CD4-positive, alpha-beta memory T cell (primary cell): ENCODE results near the gene TSHZ2. TPM values are rescaled to one million over a fixed set of nuclear protein-coding genes. Genes with fewer than 3 reads are reported as not detected.
"Not testable (repeated sequence)": the region's sequence is repeated elsewhere in the genome, so short reads cannot be mapped to it uniquely, and the experiment has no call there.

ENCODE experiments used
- CTCF ChIA-PET: fragments of 350-600 bp; sonication (Branson Sonifier 250); formaldehyde crosslinking; loops from one replicate; lab custom pipeline; 2021; ENCODE audit warnings: inconsistent platforms; ENCODE audit not compliant: partially characterized antibody; lab: Charles Lee
- POLR2A ChIA-PET: fragments of 350-600 bp; sonication (Branson Sonifier 250); formaldehyde crosslinking; loops from one replicate; lab custom pipeline; 2021; ENCODE audit not compliant: partially characterized antibody; lab: Charles Lee
- DNase-seq, 5 donors: peaks; one replicate each; pipeline versions ENCODE4 v3.0.0 to v3.0.0-alpha.2; 2020 to 2022; ENCODE audit warnings: mixed read lengths in 1 of 5
- H3K27ac ChIP-seq: one replicate; pipeline ENCODE4 v1.7.0; 2013; ENCODE audit warnings: low read depth, low read length
- H3K27me3 ChIP-seq: 2 replicates; pipeline ENCODE4 v1.7.0; 2013; ENCODE audit warnings: mild to moderate bottlenecking, low read length, moderate library complexity; ENCODE audit not compliant: insufficient read depth
- H3K36me3 ChIP-seq: 2 replicates; pipeline ENCODE4 v1.7.0; 2013; ENCODE audit warnings: mild to moderate bottlenecking, low read length, moderate library complexity; ENCODE audit not compliant: insufficient read depth
- H3K4me1 ChIP-seq: 2 replicates; pipeline ENCODE4 v1.7.0; 2013; ENCODE audit warnings: mild to moderate bottlenecking, low read length, moderate library complexity; ENCODE audit not compliant: insufficient read depth
- H3K4me3 ChIP-seq, 2 donors: one replicate each; pipeline ENCODE4 v1.7.0; 2013; ENCODE audit warnings: low read length in 2 of 2, mild to moderate bottlenecking in 1 of 2
- H3K9me3 ChIP-seq, 2 donors: one replicate each; pipeline ENCODE4 v1.7.0; 2013; ENCODE audit warnings: low read length in 2 of 2, control low read depth in 1 of 2; ENCODE audit not compliant: control insufficient read depth in 1 of 2
- H3K27ac Mint-ChIP-seq, 7 donors: one replicate each; pipeline ENCODE4 v1.8.0; 2020 to 2021; ENCODE audit warnings: mixed read lengths in 7 of 7, mild to moderate bottlenecking in 6 of 7, inconsistent platforms in 3 of 7, moderate library complexity in 3 of 7
- H3K27me3 Mint-ChIP-seq, 2 donors: one replicate each; pipeline ENCODE4 v1.8.0; 2020 to 2021; ENCODE audit warnings: mixed read lengths in 2 of 2
- H3K36me3 Mint-ChIP-seq, 2 donors: one replicate each; pipeline ENCODE4 v1.8.0; 2020 to 2021; ENCODE audit warnings: mixed read lengths in 2 of 2, inconsistent platforms in 1 of 2, mild to moderate bottlenecking in 1 of 2
- H3K4me1 Mint-ChIP-seq, 4 donors: one replicate each; pipeline ENCODE4 v1.8.0; 2020 to 2021; ENCODE audit warnings: mixed read lengths in 4 of 4, mild to moderate bottlenecking in 1 of 4
- H3K4me3 Mint-ChIP-seq, 8 donors: one replicate each; pipeline ENCODE4 v1.8.0; 2020 to 2021; ENCODE audit warnings: mixed read lengths in 8 of 8, mild to moderate bottlenecking in 7 of 8, moderate library complexity in 6 of 8, inconsistent platforms in 3 of 8
- H3K9me3 Mint-ChIP-seq, 8 donors: one replicate each; pipeline ENCODE4 v1.8.0; 2020 to 2021; ENCODE audit warnings: mixed read lengths in 8 of 8, mild to moderate bottlenecking in 5 of 8, inconsistent platforms in 3 of 8, moderate library complexity in 1 of 8
- intact Hi-C: fragments of 100-400 bp; cut with micrococcal nuclease; formaldehyde crosslinking; loops from one replicate; pipeline ENCODE4 v1.15.1; 2023
- polyA plus RNA-seq, 2 donors: library from polyadenylated mRNA; unstranded; fragments of 300-500 nt; fragmentation: Illumina TruSeq; gene quantifications; one replicate each; pipeline ENCODE4 v1.2.3, GENCODE V29; 2021
- total RNA-seq, 2 experiments: library from RNA; stranded (reverse); gene quantifications; one replicate each; pipeline ENCODE4 v1.2.3, GENCODE V29; 2021

The TSHZ2 gene
- total and polyA plus RNA-seq, 4 experiments from 2014 or later, result 2.3 to 31.8 (median 17.1) TPM

GRCh38 chr20:53319200-53319599, 347.0 kb downstream of the TSHZ2 start:
- peaks cover 7% of the 10 kb centered on the region for H3K4me1 ChIP-seq

GRCh38 chr20:53319716-53320115, 347.6 kb downstream of the TSHZ2 start:
- Mint-ChIP-seq H3K9me3 (peaks cover 0 to 9% (median 2%) of the 10 kb centered on the region in 8 donors), H3K4me3 (no peak overlapping the region), H3K36me3 (peaks cover 0 to 17% of the 10 kb centered on the region in 2 donors), H3K4me1 (peaks cover 3 to 28% (median 13%) of the 10 kb centered on the region in 4 donors), H3K27me3 (peaks cover 0 to 1% of the 10 kb centered on the region in 2 donors), H3K27ac (peak overlapping the region in 1 of 7 donors; percentile 87)
- POLR2A ChIA-PET, result no interaction called here
- Histone ChIP-seq H3K27me3 (no peaks in the 10 kb centered on the region), H3K36me3 (no peaks in the 10 kb centered on the region), H3K9me3 (no peaks in the 10 kb centered on the region), H3K4me3 (no peak overlapping the region), H3K27ac (no peak overlapping the region), H3K4me1 (peaks cover 7% of the 10 kb centered on the region)
- intact Hi-C loops, result no loop called here
- CTCF ChIA-PET, result no interaction called here
- no peak for DNase-seq

More at GRCh38 chr20:53319200-53319599, 347.0 kb downstream of the TSHZ2 start:
- no peak for DNase-seq
- no peak overlapping the region for H3K27ac Mint-ChIP-seq
- Histone ChIP-seq H3K4me3 (no peak overlapping the region), H3K27me3 (no peaks in the 10 kb centered on the region), H3K36me3 (no peaks in the 10 kb centered on the region), H3K9me3 (no peaks in the 10 kb centered on the region), H3K27ac (no peak overlapping the region)
- peaks cover 0 to 9% (median 2%) of the 10 kb centered on the region in 8 donors for H3K9me3 Mint-ChIP-seq
- CTCF ChIA-PET, result no interaction called here
- peaks cover 0 to 17% of the 10 kb centered on the region in 2 donors for H3K36me3 Mint-ChIP-seq
- POLR2A ChIA-PET, result no interaction called here
- H3K4me1 Mint-ChIP-seq, result peaks cover 3 to 28% (median 13%) of the 10 kb centered on the region in 4 donors
- intact Hi-C loops, result no loop called here
- peaks cover 0 to 1% of the 10 kb centered on the region in 2 donors for H3K27me3 Mint-ChIP-seq
- no peak overlapping the region for H3K4me3 Mint-ChIP-seq

GRCh38 chr20:53320701-53321100, 348.5 kb downstream of the TSHZ2 start:
- Histone ChIP-seq H3K27me3 (no peaks in the 10 kb centered on the region), H3K4me3 (no peak overlapping the region), H3K27ac (no peak overlapping the region), H3K36me3 (no peaks in the 10 kb centered on the region), H3K9me3 (no peaks in the 10 kb centered on the region), H3K4me1 (peaks cover 7% of the 10 kb centered on the region)
- Mint-ChIP-seq H3K9me3 (peaks cover 0 to 9% (median 3%) of the 10 kb centered on the region in 8 donors), H3K36me3 (peaks cover 0 to 17% of the 10 kb centered on the region in 2 donors), H3K27me3 (peaks cover 0 to 3% of the 10 kb centered on the region in 2 donors), H3K4me3 (no peak overlapping the region), H3K4me1 (peaks cover 3 to 28% (median 13%) of the 10 kb centered on the region in 4 donors), H3K27ac (no peak overlapping the region)
- no peak for DNase-seq
- ChIA-PET POLR2A (no interaction called here), CTCF (no interaction called here)
- intact Hi-C loops, result no loop called here

- Histone ChIP-seq H3K4me3 (no peak overlapping the region), H3K36me3 (no peaks in the 10 kb centered on the region), H3K27ac (no peak overlapping the region), H3K27me3 (no peaks in the 10 kb centered on the region), H3K4me1 (peaks cover 7% of the 10 kb centered on the region), H3K9me3 (no peaks in the 10 kb centered on the region)
- Mint-ChIP-seq H3K27me3 (peaks cover 0 to 2% of the 10 kb centered on the region in 2 donors), H3K4me3 (peak overlapping the region in 1 of 8 donors; percentile 39), H3K4me1 (peaks cover 3 to 27% (median 13%) of the 10 kb centered on the region in 4 donors), H3K9me3 (peaks cover 0 to 9% (median 2%) of the 10 kb centered on the region in 8 donors), H3K27ac (peak overlapping the region in 2 of 7 donors; percentile 7 to 25), H3K36me3 (peaks cover 0 to 17% of the 10 kb centered on the region in 2 donors)
- intact Hi-C loops, result no loop called here
- ChIA-PET CTCF (no interaction called here), POLR2A (no interaction called here)
- DNase-seq, result no peak
These were observed 349.4 kb downstream of the TSHZ2 start for GRCh38 chr20:53321596-53321995.

DNA sequence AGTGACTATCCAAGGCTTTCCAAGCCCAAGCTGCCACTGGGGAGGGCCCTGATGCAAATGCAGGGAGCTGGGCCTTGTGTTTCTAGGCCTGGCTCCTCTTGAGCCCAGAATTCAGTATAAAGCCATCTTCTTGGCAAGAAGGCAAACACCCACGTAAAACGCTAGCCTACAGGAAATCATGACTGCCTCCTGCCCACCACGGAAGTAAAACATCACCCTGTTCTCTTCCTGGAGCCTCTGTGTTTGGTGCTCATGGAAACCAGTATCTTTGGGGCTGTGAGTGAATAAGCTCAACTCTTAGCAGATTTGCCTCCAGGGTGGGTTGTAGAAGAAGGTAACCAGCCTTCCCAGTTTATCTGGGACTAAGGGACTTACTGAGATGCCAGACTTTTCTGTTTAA, 350.5 kb downstream of the TSHZ2 start:
- no peak overlapping the region for H3K4me3 ChIP-seq
- CTCF ChIA-PET, result no interaction called here

DNA sequence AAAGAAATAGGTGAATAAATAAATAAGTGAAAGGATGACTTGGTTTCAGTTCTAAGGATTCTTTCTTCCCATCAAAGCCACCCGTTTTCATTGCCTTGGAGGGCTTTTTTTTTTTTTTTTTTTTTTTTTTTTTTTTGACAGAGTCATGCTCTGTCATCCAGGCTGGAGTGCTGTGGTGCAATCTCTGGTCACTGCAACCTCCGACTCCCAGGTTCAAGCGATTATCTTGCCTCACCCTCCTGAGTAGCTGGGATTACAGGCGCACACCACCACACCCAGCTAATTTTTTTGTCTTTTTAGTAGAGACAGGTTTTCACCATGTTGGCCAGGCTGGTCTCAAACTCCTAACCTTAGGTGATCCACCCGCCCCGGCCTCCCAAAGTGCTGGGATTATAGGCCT, 351.3 kb downstream of the TSHZ2 start:
- Mint-ChIP-seq H3K36me3 (peaks cover 0 to 10% of the 10 kb centered on the region in 2 donors), H3K4me1 (peaks cover 3 to 27% (median 13%) of the 10 kb centered on the region in 4 donors)
- H3K9me3 Mint-ChIP-seq, intact Hi-C loops, H3K4me1 ChIP-seq, H3K36me3 ChIP-seq, POLR2A ChIA-PET, H3K9me3 ChIP-seq, H3K27ac ChIP-seq, H3K27me3 ChIP-seq, H3K4me3 Mint-ChIP-seq, H3K27ac Mint-ChIP-seq, H3K4me3 ChIP-seq, H3K27me3 Mint-ChIP-seq, DNase-seq, CTCF ChIA-PET: not testable (repeated sequence)

More for the DNA sequence above, 350.5 kb downstream of the TSHZ2 start:
- no peaks in the 10 kb centered on the region for H3K36me3 ChIP-seq
- peak in 4 of 5 donors; percentile 1 to 25 (median 6) for DNase-seq
- H3K4me1 Mint-ChIP-seq, result peaks cover 3 to 28% (median 13%) of the 10 kb centered on the region in 4 donors
- peaks cover 7% of the 10 kb centered on the region for H3K4me1 ChIP-seq
- peak overlapping the region in 3 of 8 donors; percentile 23 to 64 (median 35) for H3K4me3 Mint-ChIP-seq
- H3K27me3 Mint-ChIP-seq, result peaks cover 0 to 4% of the 10 kb centered on the region in 2 donors
- H3K27me3 ChIP-seq, result no peaks in the 10 kb centered on the region
- no peak overlapping the region for H3K27ac ChIP-seq
- POLR2A ChIA-PET, result no interaction called here
- peaks cover 0 to 9% (median under 1%) of the 10 kb centered on the region in 8 donors for H3K9me3 Mint-ChIP-seq
- peak overlapping the region in 5 of 7 donors; percentile 36 to 89 (median 72) for H3K27ac Mint-ChIP-seq
- intact Hi-C loops, result no loop called here
- peaks cover 0 to 15% of the 10 kb centered on the region in 2 donors for H3K36me3 Mint-ChIP-seq
- H3K9me3 ChIP-seq, result no peaks in the 10 kb centered on the region

DNA sequence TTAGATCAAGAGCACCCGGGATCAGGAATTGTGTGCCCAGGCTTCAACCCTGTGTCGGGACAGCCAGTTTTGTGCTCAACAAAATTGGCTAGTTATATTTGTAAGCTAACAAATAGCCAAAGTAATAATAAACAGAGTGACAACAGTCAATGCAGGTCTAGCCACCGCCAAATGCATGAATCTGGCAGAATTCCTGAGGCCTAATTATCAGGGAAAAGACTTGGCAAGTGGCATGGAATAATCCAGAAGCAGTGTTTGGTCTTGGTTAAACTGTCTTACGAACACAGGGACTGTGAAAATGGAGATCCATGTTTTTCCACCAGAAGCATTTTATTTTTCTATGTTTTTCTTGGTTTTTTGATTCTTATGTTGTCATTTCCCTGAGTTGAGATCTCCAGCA, 352.7 kb downstream of the TSHZ2 start:
- Histone ChIP-seq H3K27me3 (no peaks in the 10 kb centered on the region), H3K36me3 (no peaks in the 10 kb centered on the region), H3K9me3 (no peaks in the 10 kb centered on the region), H3K27ac (no peak overlapping the region), H3K4me1 (peaks cover 7% of the 10 kb centered on the region), H3K4me3 (no peak overlapping the region)
- H3K4me1 Mint-ChIP-seq, result peaks cover 3 to 21% (median 13%) of the 10 kb centered on the region in 4 donors
- POLR2A ChIA-PET, result no interaction called here
- H3K27me3 Mint-ChIP-seq, result peaks cover 0 to 5% of the 10 kb centered on the region in 2 donors
- H3K36me3 Mint-ChIP-seq, result peaks cover 0 to 7% of the 10 kb centered on the region in 2 donors
- intact Hi-C loops, result no loop called here
- H3K27ac Mint-ChIP-seq, result peak overlapping the region in 1 of 7 donors; percentile 4
- CTCF ChIA-PET, result no interaction called here
- H3K9me3 Mint-ChIP-seq, result peaks cover 0 to 2% (median 0%) of the 10 kb centered on the region in 8 donors
- DNase-seq, result no peak
- no peak overlapping the region for H3K4me3 Mint-ChIP-seq
